UCSD-AML1 (cell line): ENCODE measurements around the gene SYN1.
"Not testable (repeated sequence)": the region's sequence is repeated elsewhere in the genome, so short reads cannot be mapped to it uniquely, and the experiment has no call there.

Experiments
- DNase-seq: peaks from one replicate; lab custom pipeline; 2025; ENCODE audit not compliant: unreplicated experiment; lab: John Stamatoyannopoulos, UW

Gene SYN1

DNA sequence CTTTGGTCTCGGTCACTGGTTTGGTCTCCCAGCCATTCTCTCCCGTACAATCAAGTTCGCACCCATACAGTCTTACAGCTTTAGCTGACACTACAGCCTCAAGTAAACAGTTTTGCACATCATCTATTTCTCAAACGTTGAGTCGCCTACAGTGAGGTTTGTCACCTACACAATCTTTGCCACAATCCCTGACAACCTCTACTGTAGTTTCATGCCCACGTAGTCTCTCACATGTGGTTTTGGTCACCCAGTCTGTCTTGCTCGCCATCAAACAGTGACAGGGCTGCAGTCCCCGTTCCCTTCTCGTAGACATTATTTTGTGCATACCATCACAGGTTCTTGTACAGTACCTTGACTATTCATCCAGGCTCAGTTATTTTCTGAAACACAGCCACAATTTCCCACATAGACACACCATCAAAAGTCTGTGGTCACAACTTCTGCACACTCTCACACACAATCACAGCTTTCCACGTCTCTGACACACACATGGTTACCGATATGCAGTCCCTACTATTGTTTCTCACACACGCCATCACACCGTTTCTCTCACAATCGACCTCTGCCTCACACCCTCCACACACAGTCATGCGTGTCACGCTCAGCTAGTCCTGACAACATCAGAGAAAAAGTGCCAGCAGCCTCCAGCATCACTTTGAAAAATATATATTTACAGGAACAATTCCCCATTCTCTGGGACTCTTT lies 15.4 kb upstream of the SYN1 start:
- no peak for DNase-seq

DNA sequence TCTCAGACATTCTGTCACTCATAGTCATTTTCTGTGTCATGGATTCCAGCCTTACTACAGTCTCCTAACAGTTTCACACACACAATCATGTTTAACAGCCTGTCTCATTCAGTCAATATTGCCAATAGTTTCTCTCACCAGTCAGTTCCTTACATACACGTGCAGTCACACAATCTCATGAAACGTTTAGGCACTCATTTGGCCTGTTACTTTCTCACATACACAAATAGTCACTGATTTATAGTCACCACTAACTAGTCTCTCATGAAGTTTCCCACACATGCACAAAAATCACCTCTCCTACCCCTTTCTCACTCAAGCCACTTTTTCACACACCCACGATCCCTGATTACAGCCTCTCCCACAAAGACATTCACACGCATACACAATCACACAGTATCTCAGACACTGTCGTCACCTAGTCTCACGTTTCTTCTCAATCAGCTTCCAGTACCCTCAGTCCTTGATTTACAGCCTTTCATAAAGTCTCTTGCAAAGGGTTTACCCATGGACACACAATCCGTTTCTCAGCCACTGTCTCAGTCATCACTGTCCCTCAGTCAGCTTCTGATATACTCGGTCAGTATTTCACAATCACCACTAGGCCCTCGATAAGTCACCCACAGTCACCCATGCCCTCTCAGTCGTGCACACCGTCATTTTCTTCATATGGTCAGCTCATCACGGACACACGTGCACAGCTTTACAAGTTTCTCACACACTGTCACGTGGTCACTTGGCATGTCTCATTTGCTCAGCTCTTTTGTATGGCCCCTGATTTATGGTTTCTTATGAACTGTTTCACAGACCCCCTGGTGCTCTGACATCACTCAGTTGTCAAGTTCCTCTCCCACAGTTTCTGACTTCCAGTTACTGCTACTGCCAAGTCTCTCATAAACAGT lies 14.3 kb upstream of the SYN1 start:
- no peak for DNase-seq

DNA sequence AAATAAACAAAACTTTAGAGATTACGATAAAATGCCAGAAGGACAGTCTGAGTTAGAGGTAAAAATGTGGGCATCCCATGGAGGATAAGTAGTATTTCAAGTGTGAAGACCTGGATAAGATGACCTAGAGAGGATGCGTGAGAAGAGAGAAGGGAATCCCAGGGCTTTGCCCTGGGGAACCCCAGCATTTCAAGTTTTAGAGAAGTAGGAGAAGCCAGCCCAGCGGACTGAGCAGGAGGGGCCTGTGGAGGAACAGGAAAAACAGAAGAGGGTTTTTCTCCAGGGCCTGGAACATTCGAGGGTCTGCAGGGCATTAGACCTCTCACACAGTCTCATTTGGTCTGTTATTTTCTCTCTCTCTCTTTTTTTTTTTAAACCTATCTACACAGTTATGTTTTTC lies 13.0 kb upstream of the SYN1 start:
- no peak for DNase-seq

DNA sequence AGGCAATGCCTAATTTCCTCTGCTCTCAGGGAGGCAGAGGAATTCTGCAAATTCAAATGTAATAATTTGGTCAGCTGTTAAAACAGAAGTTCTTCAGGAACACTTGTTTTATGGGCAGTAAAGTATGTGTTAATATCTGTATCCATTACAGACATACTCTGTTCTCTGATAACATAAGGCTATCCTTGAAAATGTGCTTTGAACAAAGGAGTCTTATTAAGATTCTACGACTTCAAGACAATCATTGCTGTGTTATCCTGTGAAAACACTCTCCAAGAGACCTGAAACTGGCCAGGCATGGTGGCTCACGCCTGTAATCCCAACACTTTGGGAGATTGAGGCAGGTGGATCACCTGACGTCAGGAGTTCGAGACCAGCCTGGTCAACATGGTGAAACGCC lies 12.0 kb upstream of the SYN1 start:
- DNase-seq = no peak

DNA sequence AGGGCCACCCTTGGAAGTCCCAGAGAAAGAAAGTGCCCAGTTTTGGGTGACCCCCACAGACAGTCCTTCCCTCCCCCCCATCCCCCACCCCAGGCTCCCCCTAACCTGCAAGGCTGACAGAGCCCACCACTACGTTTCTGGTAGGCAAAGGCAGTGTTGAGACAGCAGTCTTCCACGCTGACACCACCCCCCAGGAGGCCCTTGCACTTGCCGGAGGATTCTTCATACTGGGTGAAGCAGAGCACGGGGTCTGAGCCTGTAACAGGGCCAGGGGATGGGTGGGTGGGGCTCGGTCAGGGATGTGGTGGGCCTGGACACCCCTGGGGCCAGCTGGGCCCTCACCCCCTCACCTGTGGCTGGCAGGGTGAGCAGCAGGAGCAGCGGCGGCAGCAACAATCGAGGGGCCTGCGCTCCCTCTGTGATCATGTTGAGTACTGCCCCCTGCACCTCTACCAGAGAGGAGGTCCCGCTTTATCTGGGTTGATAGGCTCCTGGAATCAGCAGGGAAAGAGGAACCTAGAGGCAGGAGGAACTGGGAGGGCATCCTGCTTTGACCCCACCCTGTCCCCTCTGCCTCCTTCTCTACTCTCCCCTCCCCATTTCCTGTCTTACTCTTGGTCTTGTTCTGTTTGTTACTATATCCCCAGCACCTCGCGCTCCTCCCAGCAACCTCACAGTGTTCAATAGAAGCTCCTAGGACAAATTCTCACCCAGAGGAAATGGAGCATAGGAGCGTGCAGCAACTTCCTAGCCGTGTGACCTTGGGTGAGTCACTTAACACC lies 10.0 kb upstream of the SYN1 start, which contains the start of gene CFP:
TSS of gene CFP (minus strand) at position 512 of the 782 bp plus-strand sequence. CDS start at position 426, 86 bp downstream.
- DNase-seq = peak; percentile 70

DNA sequence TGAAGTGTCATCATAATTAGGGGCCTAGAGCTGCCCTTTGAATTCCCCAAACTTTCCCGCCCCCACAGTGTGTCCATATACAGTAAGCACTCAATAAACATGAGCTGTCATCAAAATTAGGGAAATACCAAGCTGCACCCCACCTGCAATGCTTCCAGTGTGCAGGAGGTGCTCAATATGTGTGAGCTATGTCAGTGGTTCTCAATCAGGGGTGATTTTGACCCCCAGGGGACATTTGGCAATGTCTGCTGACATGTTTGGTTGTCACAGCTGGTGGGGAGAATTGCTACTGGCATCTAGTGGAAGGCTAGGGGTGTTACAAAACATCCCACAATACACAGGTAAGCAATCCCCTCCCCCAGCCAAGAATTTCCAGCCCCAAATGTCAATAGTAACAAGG lies 9.3 kb upstream of the SYN1 start:
- DNase-seq = no peak

DNA sequence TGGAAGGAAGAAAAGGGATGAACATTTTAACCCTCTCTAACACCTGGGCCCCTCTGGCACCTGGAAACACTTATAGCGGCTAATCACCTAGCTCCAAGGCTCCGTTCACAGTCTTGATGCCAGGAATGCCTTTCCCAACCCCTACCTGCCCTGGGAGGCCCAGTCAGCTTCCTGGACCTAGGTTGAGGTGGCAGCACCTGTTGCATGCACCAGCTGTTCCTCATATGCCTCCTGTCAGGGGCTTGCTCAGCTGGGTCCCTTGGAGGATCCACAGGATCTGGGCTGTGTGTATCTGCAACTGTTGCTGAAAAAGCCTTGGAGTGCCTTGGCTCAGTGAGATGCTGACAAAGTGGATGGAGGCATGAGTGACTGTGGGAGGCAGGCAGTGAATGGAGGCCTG lies 5.7 kb upstream of the SYN1 start:
- DNase-seq = no peak

DNA sequence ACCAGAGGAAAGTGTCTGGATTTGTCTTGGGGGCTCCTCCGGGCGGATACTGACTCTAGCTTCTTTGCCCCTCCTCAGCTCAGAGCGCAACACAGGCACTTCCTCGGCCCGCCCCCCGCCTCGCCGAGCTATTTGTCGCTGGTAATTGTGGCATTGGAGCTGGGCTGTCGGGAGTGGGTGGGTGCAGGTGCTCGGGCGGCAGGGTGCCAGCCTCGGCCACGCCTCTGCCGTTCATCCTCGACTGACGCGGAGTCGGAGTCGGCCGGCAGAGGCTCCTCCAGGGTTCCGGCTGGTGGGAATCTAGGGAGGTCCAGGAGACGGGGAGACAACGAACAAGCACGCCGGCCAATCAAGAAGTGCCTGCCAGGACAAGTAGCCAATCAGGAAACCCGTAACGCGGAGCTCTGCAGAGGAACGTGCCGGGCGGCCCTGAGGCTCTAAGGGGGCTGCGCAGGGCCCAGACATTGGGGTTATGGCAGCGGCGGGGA lies 3.9 kb upstream of the SYN1 start:
- no peak for DNase-seq

DNA sequence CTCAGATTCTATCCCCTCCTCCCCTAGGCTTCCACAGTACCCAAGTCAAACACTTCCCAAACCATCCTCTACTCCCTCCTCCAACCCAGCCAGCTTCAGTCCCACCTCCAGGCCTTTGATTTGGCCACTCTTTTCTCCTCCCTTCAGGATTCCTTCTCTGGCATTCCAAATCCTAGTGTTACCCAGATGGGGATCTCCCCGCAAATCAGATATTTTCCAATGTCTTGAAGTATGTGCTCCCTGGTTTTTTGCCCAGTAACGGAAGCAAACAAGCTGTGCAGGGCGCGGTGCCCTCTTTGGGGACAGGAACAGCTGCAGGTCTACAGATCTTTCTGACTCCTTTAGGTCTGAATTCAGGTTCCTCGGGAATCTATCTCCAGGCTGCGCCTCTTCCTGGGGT lies 2.2 kb upstream of the SYN1 start:
- no peak for DNase-seq

DNA sequence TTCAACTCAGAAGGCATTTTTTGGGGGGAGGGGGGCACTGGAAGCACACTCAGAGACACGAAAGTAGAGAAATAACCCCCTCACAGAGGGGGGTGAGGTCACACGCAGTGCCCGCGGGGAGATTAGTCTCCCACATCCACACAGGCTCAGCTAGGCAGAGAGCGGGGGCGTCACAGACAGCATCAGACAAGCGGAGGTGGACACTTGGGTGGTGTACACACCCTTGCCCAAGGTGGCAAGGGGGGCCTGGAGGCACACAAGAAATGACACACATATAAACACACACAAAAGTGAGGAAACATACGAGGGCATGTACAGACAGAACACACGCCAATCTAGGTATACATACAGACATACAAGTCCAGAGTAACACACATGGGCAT lies 637 bp upstream of the SYN1 start:
- no peak for DNase-seq

DNA sequence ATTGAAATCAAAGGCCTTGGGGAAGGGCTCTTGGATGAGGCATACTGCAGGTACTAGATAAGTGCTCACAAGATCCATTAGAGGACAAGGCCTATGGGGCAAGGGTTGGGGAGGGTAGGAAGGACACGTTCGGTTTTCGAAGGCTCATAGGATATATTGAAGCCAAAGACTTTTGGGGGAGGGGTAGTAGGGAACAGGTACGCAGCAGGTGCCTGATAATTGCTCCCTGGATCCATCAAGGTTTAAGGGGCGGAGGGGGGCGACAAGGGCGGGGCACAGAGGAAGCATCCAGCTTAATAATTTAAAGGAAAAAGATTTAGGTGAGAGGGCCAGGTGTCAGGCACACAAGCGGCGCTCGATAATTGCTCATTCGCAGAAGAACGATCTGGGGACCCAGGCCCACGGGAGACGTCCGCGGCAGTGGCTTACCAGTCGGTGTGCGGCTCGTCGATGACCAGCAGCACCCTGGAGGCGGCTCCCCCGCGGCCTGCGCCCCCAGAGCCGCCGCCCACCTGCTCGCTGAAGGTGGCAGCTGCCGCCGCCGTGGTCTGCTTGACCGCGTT lies 653 bp downstream of the SYN1 start:
- no peak for DNase-seq

DNA sequence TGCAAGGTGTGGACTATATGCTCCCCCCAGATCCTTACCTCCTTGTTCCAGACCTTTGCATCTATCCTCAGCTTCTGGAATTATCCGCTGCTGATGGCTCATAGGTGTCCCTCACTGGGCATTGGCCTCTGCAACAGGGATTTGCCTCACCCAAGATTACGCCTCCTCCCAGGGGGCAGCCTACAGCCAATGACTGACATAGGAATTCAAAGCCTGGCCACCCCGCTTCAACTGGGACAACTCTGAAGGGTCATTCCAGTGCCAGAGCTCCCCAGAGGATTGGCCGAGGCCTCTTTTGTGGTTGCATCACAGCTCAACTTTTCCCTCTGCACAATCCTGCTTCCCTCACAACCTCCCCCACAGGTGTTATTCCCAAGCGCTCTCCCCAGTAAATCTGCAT lies 5.0 kb downstream of the SYN1 start:
- no peak for DNase-seq

DNA sequence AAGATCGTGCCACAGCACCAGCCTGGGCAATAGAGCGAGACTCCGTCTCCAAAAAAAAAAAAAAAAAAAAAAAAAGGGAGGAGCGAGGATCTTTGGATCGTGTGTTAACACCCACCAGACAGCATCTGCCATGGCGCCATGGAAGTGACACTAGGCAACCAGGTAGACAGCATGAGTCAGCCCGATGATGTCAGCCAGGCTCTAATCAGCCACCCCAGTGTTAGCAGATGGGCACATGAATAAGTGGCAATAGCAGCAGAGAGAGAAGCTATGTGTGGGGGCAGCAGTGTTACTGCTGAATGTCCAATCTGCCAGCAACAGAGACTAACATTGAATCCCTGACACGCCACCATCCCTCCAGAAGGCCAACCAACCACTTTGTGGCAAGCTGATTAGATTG lies 6.6 kb downstream of the SYN1 start:
- no peak for DNase-seq

DNA sequence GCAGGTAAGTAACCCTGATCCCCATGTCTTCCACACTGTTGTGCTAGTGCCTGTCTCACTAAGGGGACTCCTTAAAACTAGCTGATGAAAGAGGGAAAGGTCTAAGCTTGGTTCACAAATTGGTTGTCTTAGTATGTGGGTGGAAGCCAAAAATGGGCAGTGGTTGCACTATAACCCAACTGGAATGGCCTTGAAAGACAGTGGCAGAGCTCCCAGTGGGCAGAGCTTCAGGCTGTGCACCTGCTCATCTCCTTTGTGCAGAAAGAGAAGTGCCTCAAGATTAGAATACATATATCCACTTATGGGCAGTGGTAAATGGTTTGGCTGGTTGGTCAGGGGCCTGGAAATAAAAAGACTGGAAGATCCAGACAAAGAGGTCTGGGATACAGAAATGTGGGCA lies 7.2 kb downstream of the SYN1 start:
- no peak for DNase-seq

DNA sequence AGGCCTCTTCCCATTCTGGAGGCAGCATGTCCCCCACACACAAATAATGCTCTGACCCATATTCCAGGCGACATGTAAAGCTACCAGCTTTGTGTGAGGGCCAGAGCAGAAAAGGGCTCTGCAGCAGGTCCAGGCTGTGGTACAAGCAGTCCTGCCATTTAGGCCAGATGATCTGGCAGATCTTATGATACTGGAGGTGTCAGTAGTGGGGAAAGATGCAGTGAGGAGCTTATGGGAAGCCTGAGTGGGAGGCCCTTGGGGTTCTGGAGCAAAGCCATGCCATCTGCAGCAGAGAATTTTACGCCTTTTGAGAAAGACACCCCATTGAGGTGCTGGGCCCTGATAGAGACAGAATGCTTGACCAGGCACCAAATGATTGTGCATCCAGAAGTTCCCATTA lies 7.7 kb downstream of the SYN1 start:
- DNase-seq = no peak

DNA sequence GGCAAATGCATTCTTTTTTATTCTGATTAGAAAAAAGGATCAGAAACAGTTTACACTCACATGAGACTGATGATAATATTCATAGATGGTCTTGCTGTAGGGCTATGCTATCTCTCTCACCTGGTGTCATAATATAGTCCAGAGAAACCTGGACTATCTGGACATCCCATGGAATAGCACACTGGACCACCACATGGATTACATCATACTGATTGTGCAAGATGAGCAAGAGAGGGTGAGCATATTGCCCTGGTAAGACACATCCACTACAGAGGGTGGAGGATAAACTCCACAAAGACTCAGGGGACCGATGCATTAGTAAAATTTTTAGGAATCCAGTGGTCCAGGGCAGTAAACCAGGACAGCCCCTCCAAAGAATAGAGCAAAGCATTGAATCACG lies 8.2 kb downstream of the SYN1 start:
- DNase-seq = no peak

DNA sequence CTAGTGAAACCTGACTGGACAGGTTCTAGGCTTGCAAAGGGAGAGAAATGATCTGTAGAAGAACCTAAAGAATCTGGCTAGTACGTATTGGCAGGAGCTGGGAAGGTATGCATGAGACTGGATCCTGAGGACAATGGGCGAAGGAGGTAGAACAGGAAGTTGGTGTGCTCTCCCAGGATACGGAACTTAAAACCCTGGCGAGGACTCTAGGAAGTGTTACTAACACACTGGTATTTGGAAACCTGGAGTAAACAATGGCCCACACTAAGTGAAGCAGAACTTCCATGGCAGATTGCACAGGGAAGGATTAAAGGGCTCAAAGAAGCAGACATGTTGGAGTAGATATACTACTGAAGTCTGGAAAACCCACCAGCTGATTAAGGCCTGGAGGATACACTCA lies 9.1 kb downstream of the SYN1 start:
- no peak for DNase-seq

DNA sequence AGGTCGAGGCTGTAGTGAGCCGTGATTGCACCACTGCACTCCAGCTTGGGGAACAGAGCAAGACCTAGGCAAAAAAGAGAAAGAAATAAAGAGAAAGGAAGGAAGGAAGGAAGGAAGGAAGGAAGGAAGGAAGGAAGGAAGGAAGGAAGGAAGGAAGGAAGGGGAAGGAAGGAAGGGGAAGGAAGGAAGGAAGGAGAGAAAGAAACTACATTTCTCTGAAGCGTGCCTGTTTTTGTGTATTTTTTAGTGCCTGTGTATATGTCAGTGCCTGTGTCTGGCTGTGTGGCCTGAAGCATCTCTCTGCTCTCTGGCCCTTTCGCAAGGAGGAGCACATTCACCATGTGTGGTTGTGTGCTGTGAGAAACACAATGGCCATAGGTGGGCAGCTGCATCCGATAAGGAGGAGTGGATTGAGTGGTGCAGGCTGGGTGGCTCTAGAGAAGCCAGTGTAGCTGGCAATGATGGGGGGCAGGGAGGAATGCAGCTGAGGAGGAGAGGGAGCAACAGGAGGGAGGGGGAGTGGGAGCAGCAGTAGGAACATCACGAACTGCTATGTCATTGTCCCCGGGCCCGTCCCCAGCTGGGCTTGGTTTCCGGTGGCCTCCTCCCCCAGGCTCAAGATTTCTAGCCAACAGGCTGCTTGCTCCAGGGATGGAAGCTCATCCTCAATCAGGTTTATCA lies 11.4 kb downstream of the SYN1 start:
- peak; percentile 35 for DNase-seq

DNA sequence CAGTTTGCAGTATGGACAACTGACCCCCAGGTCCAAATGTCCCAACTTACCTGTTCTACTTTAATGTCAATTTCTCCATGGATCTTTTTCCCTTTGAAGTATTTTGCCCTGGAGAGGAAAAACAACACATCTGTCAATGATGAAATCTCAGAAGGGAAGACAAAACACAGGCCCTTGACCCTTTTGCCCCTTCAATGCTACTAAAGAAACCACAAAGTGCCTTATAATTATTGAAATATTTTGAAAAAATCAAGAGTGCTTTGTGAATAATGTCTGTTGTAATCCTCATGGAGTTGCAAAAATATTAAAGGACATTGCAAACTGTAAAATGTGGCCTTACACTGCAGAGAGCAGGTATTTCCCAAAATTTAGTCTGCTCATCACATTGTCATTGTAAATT lies 12.6 kb downstream of the SYN1 start:
- DNase-seq = no peak

DNA sequence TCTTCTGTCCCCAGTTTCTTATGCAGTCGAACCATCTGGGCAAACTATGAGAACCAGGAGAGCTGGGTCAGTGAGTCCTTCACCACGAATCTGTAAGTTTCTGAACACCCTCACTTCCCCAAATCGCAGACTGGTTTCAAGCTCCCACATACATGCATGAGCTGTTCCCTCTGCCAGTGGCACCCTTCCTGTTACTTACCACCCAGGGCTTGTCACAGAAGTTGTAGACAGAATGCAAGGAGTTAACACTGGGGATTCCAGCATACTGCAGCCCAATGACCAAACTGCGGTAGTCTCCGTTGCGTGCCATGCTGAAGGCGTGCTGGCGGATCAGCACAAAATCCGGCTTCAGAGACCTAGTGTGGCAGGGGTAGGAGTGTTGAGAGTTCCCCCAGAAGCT lies 14.6 kb downstream of the SYN1 start:
- no peak for DNase-seq

DNA sequence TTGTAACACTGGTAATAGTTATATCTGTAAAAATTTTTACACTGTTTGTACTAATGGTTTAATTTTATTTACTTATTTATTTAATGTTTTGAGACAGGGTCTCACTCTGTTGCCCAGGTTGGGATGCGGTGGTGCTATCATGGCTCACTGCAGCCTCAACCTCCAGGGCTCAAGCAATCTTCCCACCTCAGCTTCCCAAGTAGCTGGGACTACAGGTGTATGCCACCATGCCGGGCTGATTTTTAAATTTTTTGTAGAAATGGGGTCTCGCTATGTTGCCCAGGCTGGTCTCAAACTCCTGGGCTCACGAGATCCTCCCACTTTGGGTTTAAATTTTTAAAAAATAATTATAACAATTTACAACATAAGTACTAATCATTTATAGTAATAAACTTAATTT lies 16.5 kb downstream of the SYN1 start:
- not testable (repeated sequence) for DNase-seq
